RWPE1 (cell line): ENCODE data around the gene CCR5.

Experiments used
- CTCF ChIA-PET: fragments of 350-600 bp; sonication (Branson Sonifier 250); formaldehyde crosslinking; extraction: SDS; loops from one replicate; lab custom pipeline; 2021; lab: Yijun Ruan, JAX
- POLR2A ChIA-PET: fragments of 400-600 bp; formaldehyde crosslinking; extraction: SDS; loops from one replicate; lab custom pipeline; 2020; ENCODE audit warnings: antibody characterized with exemption; ENCODE audit not compliant: low non-redundant PET; lab: Yijun Ruan, JAX
- DNase-seq: peaks from one replicate; pipeline ENCODE4 v3.0.0; 2012; ENCODE audit warnings: low spot score
- H3K27ac ChIP-seq: fragments of 450-650 bp; 2 replicates; pipeline ENCODE4 v1.5.1; 2017
- CTCF ChIP-seq: fragments of 450-650 bp; conservative IDR thresholded peaks from 2 replicates; pipeline ENCODE4 v1.5.1; 2017; ENCODE audit warnings: low read depth, mild to moderate bottlenecking

CCR5 gene

GRCh38 chr3:46410669-46411068 lies 39.9 kb downstream of the CCR5 start:
- no peak for DNase-seq
- ChIA-PET POLR2A (no interaction called here), CTCF (no interaction called here)
- no peak for TF ChIP-seq CTCF
- no peak overlapping the region for H3K27ac ChIP-seq

GRCh38 chr3:46411271-46411670 lies 40.5 kb downstream of the CCR5 start:
- CTCF ChIA-PET: no interaction called here
- H3K27ac ChIP-seq: no peak overlapping the region
- no peak for DNase-seq
- POLR2A ChIA-PET: no interaction called here
- TF ChIP-seq CTCF: no peak

- ChIA-PET CTCF (no interaction called here), POLR2A (no interaction called here)
- TF ChIP-seq CTCF: no peak
- DNase-seq: no peak
- no peak overlapping the region for H3K27ac ChIP-seq
Observed at GRCh38 chr3:46412786-46413298, 42.1 kb downstream of the CCR5 start.

- DNase-seq: no peak
- no peak overlapping the region for H3K27ac ChIP-seq
- CTCF ChIA-PET: no interaction called here
- no peak for TF ChIP-seq CTCF
- POLR2A ChIA-PET: no interaction called here
Observed at GRCh38 chr3:46413951-46414350, 43.2 kb downstream of the CCR5 start.

GRCh38 chr3:46414739-46415138 lies 44.0 kb downstream of the CCR5 start:
- H3K27ac ChIP-seq: no peak overlapping the region
- CTCF ChIA-PET: no interaction called here
- POLR2A ChIA-PET: no interaction called here
- DNase-seq: no peak
- no peak for TF ChIP-seq CTCF

GRCh38 chr3:46416125-46416810 lies 45.5 kb downstream of the CCR5 start:
- DNase-seq: no peak
- ChIA-PET POLR2A (no interaction called here), CTCF (no interaction called here)
- H3K27ac ChIP-seq: no peak overlapping the region
- no peak for TF ChIP-seq CTCF
